ENCODE data around the gene BAX.
"Not testable (repeated sequence)": the region's sequence is repeated elsewhere in the genome, so short reads cannot be mapped to it uniquely, and the experiment has no call there.

The BAX gene

DNA sequence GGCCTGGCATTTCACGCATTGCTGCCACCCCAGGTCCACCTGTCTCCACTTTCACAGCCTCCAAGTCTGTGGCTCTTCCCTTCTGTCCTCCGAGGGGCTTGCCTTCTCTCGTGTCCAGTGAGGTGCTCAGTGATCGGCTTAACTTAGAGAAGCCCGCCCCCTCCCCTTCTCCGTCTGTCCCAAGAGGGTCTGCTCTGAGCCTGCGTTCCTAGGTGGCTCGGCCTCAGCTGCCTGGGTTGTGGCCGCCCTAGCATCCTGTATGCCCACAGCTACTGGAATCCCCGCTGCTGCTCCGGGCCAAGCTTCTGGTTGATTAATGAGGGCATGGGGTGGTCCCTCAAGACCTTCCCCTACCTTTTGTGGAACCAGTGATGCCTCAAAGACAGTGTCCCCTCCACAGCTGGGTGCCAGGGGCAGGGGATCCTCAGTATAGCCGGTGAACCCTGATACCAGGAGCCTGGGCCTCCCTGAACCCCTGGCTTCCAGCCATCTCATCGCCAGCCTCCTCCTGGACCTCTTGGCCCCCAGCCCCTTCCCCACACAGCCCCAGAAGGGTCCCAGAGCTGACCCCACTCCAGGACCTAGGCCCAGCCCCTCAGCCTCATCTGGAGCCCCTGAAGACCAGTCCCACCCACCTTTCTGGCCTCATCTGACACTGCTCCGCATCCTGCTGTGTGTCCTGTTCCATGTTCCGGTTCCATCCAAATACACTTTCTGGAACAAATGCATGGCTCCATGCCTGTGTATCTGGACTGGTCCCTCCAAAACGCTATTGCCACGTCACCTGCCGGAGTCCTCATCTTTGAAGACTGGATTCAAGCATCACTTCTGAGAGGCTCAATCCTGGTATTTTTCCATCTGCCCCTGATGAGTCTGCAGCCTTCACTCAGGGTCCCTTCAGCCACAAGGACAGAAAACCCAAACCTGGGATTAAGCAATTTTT, 31.9 kb upstream of the BAX start:
- no peak overlapping the region for H3K9ac ChIP-seq (ENCODE audit: insufficient read length, low read depth)
- peaks cover 42% of the 10 kb centered on the region for H3K36me3 ChIP-seq (ENCODE audit: insufficient read depth, insufficient read length, low read length)
- TF ChIP-seq ZNF274 (IDR thresholded peaks at IDR 0.05; ENCODE audit: low read depth, low read length) (no peak), SUZ12 (IDR thresholded peaks at IDR 0.05; ENCODE audit: extremely low read depth, insufficient read depth, insufficient read length) (no peak), YY1 (IDR thresholded peaks at IDR 0.05; ENCODE audit: insufficient read depth, insufficient read length) (no peak)
- no peaks in the 10 kb centered on the region for H3K27me3 ChIP-seq (ENCODE audit: insufficient read depth, insufficient read length)
- no peak overlapping the region for H3K4me3 ChIP-seq (ENCODE audit: insufficient read length, low read depth)
- no peak for DNase-seq (ENCODE audit: low read depth, low spot score)
- H3K9me3 ChIP-seq (ENCODE audit: insufficient read depth, low read length): no peaks in the 10 kb centered on the region
- no peaks in the 10 kb centered on the region for H3K4me1 ChIP-seq (ENCODE audit: insufficient read depth, insufficient read length)

DNA sequence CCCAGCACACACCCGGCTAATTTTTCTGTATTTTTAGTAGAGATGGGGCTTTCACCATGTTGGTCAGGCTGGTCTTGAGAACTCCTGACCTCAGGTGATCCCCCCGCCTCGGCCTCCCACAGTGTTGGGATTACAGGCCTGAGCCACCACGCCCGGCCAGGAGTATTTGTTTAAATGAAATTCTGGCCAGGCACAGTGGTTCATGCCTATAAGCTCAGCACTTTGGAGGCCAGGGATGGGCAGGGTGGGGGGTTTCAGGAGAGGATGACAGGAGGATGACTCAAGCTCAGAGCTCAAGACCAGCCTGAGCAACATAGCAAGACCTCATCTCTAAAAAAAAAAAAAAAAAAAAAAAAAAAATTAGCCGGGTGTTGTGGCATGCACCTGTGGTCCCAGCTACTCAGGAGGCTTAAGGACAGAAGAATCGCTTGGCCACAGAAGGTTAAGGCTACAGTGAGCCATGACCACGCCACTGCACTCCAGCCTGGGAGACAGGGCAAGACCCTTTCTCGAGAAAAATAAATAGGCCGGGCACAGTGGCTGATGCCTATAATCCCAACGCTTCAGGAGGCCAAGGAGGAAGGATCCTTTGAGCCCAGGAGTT, 29.3 kb upstream of the BAX start:
- Histone ChIP-seq H3K4me3 (ENCODE audit: insufficient read length, low read depth) (no peak overlapping the region), H3K9ac (ENCODE audit: insufficient read length, low read depth) (no peak overlapping the region), H3K9me3 (ENCODE audit: insufficient read depth, low read length) (no peaks in the 10 kb centered on the region), H3K4me1 (ENCODE audit: insufficient read depth, insufficient read length) (no peaks in the 10 kb centered on the region), H3K36me3 (ENCODE audit: insufficient read depth, insufficient read length, low read length) (peaks cover 25% of the 10 kb centered on the region), H3K27me3 (ENCODE audit: insufficient read depth, insufficient read length) (no peaks in the 10 kb centered on the region)
- no peak for DNase-seq (ENCODE audit: low read depth, low spot score)
- TF ChIP-seq YY1 (IDR thresholded peaks at IDR 0.05; ENCODE audit: insufficient read depth, insufficient read length) (no peak), SUZ12 (IDR thresholded peaks at IDR 0.05; ENCODE audit: extremely low read depth, insufficient read depth, insufficient read length) (no peak), ZNF274 (IDR thresholded peaks at IDR 0.05; ENCODE audit: low read depth, low read length) (no peak)

DNA sequence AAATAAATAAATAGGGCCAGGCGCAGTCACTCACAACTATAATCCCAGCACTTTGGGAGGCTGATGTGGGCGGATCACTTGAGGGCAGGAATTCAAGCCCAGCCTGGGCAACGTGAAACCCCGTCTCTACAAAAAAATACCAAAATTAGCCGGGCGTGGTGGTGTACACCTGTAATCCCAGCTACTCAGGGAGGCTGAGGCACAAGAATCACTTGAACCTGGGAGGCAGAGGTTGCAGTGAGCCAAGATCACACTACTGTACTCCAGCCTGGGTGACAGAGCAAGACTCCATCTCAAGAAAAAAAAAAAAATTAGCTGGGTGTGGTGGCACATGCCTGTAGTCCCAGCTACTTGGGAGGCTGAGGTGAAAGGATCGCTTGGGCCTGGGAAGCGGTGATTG, 28.8 kb upstream of the BAX start:
- DNase-seq (ENCODE audit: low read depth, low spot score); H3K9ac ChIP-seq (ENCODE audit: insufficient read length, low read depth); H3K4me3 ChIP-seq (ENCODE audit: insufficient read length, low read depth); H3K9me3 ChIP-seq (ENCODE audit: insufficient read depth, low read length); H3K27me3 ChIP-seq (ENCODE audit: insufficient read depth, insufficient read length); H3K4me1 ChIP-seq (ENCODE audit: insufficient read depth, insufficient read length): not testable (repeated sequence)
- H3K36me3 ChIP-seq (ENCODE audit: insufficient read depth, insufficient read length, low read length): peaks cover 22% of the 10 kb centered on the region

DNA sequence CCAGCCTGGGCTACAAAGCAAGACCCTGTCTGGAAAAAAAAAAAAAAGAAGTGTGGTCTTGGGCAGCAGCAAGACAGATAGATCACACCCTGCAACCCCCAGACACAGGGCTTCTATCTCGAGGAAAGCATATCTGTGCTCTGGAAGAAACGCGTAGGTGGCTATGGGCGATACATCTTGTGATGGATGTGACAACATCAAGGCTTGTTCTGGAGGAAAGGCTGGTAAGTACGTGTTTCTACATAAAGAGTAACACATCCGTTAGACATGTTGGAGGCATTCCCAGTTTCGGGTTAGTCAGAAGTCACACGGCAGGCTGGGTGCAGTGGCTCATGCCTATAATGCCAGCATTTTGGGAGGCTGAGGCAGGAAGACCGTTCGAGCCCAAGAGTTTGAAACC, 27.8 kb upstream of the BAX start:
- TF ChIP-seq SUZ12 (IDR thresholded peaks at IDR 0.05; ENCODE audit: extremely low read depth, insufficient read depth, insufficient read length) (no peak), YY1 (IDR thresholded peaks at IDR 0.05; ENCODE audit: insufficient read depth, insufficient read length) (no peak)
- H3K27me3 ChIP-seq (ENCODE audit: insufficient read depth, insufficient read length): no peaks in the 10 kb centered on the region
- H3K9me3 ChIP-seq (ENCODE audit: insufficient read depth, low read length): no peaks in the 10 kb centered on the region
- DNase-seq (ENCODE audit: low read depth, low spot score): no peak
- no peak overlapping the region for H3K9ac ChIP-seq (ENCODE audit: insufficient read length, low read depth)
- no peaks in the 10 kb centered on the region for H3K4me1 ChIP-seq (ENCODE audit: insufficient read depth, insufficient read length)
- no peak overlapping the region for H3K4me3 ChIP-seq (ENCODE audit: insufficient read length, low read depth)
- peaks cover 13% of the 10 kb centered on the region for H3K36me3 ChIP-seq (ENCODE audit: insufficient read depth, insufficient read length, low read length)

DNA sequence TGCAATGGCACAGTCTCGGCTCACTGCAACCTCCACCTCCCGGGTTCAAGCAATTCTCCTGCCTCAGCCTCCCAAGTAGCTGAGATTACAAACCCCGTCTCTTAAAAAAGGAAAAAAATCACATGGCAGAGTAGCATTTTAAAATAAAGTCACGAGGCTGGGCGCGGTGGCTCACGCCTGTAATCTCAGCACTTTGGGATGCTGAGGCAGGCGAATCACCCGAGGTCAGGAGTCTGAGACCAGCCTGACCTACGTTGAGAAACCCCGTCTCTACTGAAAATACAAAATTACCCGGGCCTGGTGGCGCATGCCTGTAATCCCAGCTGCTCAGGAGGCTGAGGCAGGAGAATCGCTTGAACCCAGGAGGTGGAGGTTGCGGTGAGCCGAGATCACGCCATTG, 27.0 kb upstream of the BAX start:
- H3K36me3 ChIP-seq (ENCODE audit: insufficient read depth, insufficient read length, low read length); H3K9me3 ChIP-seq (ENCODE audit: insufficient read depth, low read length); DNase-seq (ENCODE audit: low read depth, low spot score); H3K4me3 ChIP-seq (ENCODE audit: insufficient read length, low read depth); H3K9ac ChIP-seq (ENCODE audit: insufficient read length, low read depth); H3K4me1 ChIP-seq (ENCODE audit: insufficient read depth, insufficient read length); H3K27me3 ChIP-seq (ENCODE audit: insufficient read depth, insufficient read length): not testable (repeated sequence)

DNA sequence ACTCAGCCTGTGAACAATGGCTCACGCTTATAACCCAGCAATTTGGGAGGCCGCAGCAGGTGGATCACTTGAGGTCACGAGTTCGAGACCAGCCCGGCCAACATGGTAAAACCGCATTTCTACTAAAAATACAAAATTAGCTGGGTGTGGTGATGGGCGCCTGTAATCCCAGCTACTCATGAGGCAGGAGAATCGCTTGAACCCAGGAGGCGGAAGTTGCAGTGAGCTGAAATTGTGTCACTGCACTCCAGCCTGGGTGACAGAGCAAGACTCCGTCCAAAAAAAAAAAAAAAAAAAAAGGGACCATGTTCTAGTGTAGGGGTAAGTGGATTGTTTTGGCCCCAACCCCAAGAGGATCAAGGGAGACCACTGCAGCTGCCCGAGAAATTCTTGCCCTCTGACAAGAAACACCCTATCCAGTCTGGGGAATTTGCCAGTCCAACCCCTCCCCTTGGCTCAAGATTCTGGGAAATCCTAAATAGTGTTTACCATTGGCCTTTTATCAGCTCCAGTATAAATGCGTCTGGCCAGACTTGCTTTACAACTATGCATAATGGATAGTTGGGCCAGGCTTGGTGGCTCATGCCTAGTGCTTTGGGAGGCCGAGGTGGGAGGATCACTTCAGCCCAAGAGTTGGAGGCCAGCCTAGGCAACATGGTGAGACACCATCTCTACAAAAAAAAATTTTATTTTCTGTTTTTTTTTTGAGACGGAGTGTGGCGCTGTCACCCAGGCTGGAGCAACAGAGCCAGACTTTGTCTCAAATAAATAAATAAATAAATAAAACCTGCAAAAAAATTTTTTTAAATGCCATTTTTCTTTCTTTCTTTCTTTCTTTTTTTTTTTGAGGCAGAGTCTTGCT, 26.3 kb upstream of the BAX start:
- no peak for TF ChIP-seq YY1 (IDR thresholded peaks at IDR 0.05; ENCODE audit: insufficient read depth, insufficient read length)
- TF ChIP-seq ZNF274 (IDR thresholded peaks at IDR 0.05; ENCODE audit: low read depth, low read length): no peak
- no peak for TF ChIP-seq SUZ12 (IDR thresholded peaks at IDR 0.05; ENCODE audit: extremely low read depth, insufficient read depth, insufficient read length)
- DNase-seq (ENCODE audit: low read depth, low spot score): no peak
- Histone ChIP-seq H3K4me1 (ENCODE audit: insufficient read depth, insufficient read length) (no peaks in the 10 kb centered on the region), H3K36me3 (ENCODE audit: insufficient read depth, insufficient read length, low read length) (peaks cover under 1% of the 10 kb centered on the region), H3K27me3 (ENCODE audit: insufficient read depth, insufficient read length) (peaks cover 11% of the 10 kb centered on the region), H3K4me3 (ENCODE audit: insufficient read length, low read depth) (no peak overlapping the region), H3K9me3 (ENCODE audit: insufficient read depth, low read length) (no peaks in the 10 kb centered on the region), H3K9ac (ENCODE audit: insufficient read length, low read depth) (no peak overlapping the region)

DNA sequence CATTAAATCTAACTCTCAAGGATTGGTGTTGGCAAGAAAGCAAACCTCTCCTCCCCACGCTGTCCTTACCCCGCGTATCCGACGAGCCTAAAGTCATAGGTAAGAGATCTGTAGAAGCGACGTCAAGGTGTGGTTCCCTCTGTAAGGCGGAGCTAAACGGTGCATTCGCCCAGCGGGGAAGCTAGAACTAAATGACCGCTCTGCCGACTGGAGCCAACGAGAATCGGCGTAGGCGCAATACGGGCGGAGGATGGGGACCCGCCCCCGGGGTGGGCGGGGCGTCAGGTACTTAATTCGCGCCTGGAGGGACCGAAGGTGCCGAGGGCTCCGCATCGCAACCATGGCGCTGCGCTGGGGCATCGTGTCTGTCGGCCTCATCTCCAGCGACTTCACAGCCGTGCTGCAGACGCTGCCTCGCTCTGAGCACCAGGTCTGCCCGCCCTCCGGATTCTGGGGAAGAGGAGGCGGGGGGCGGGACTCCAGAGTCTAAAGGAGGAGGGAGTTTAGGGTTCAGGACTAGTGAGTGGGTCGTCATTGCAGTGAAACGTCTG, 21.2 kb upstream of the BAX start, which contains the start of gene DHDH:
Gene DHDH (plus strand): TSS at position 318 of the 551 bp plus-strand sequence. CDS start 23 bp downstream, at position 341.
- H3K36me3 ChIP-seq (ENCODE audit: insufficient read depth, insufficient read length, low read length): no peaks in the 10 kb centered on the region
- peak within 1 kb of the TSS; percentile 44 for H3K9ac ChIP-seq (ENCODE audit: insufficient read length, low read depth)
- no peak for TF ChIP-seq SUZ12 (IDR thresholded peaks at IDR 0.05; ENCODE audit: extremely low read depth, insufficient read depth, insufficient read length)
- TF ChIP-seq YY1 (IDR thresholded peaks at IDR 0.05; ENCODE audit: insufficient read depth, insufficient read length): no peak
- no peak for TF ChIP-seq ZNF274 (IDR thresholded peaks at IDR 0.05; ENCODE audit: low read depth, low read length)
- peaks cover 28% of the 10 kb centered on the region for H3K27me3 ChIP-seq (ENCODE audit: insufficient read depth, insufficient read length)
- no peaks in the 10 kb centered on the region for H3K9me3 ChIP-seq (ENCODE audit: insufficient read depth, low read length)
- peaks cover 4% of the 10 kb centered on the region for H3K4me1 ChIP-seq (ENCODE audit: insufficient read depth, insufficient read length)
- peak within 1 kb of the TSS; percentile 22 for H3K4me3 ChIP-seq (ENCODE audit: insufficient read length, low read depth)
- peak; percentile 73 for DNase-seq (ENCODE audit: low read depth, low spot score)
